ENCODE measurements around the gene NT5DC4. TPM values are rescaled to one million over a fixed set of nuclear protein-coding genes. Genes with fewer than 3 reads are reported as not detected.
"Not testable (repeated sequence)": the region's sequence is repeated elsewhere in the genome, so short reads cannot be mapped to it uniquely, and the experiment has no call there.

NT5DC4 gene
- total RNA-seq, 4 donors from 2014 or later = 0.27 TPM; not detected in 3

DNA sequence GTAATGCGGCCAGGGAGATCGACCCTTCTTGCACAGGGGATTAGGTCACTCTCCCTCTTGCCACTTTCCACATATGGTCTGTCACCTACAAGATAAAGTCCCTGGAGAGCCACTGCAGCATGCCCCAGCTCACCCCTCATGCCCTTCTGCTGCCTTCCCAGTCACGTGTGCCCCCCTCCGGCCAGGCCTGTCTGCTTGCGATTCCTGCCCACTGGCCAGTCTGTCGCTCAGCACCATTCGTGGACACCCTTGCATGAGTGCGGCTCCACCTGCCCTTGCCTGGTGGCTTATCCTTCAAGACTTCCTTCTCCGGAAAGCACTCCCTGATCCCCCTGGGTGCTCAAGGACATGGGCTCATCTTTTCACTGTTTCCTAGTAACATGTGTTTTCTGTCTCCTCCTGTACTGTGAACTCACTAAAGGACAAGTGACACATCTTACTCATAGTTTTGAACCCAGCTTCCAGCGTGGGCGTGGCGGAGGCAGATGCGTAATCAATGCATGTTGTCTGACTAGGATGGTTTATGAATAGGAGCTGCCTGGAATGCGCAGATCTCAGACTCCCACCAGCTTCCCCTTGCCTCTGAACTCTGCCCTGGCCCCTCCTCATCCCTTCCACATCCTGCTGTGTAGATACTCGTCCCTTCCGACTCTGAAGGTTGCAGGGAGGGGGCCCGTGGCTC lies 7.8 kb upstream of the NT5DC4 start:
- TF ChIP-seq EP300 (IDR thresholded peaks at IDR 0.05) (no peak), POLR2A (IDR thresholded peaks at IDR 0.05) (no peak), POLR2AphosphoS5 (IDR thresholded peaks at IDR 0.05) (no peak)
- TF ChIP-seq, protein P1, sequence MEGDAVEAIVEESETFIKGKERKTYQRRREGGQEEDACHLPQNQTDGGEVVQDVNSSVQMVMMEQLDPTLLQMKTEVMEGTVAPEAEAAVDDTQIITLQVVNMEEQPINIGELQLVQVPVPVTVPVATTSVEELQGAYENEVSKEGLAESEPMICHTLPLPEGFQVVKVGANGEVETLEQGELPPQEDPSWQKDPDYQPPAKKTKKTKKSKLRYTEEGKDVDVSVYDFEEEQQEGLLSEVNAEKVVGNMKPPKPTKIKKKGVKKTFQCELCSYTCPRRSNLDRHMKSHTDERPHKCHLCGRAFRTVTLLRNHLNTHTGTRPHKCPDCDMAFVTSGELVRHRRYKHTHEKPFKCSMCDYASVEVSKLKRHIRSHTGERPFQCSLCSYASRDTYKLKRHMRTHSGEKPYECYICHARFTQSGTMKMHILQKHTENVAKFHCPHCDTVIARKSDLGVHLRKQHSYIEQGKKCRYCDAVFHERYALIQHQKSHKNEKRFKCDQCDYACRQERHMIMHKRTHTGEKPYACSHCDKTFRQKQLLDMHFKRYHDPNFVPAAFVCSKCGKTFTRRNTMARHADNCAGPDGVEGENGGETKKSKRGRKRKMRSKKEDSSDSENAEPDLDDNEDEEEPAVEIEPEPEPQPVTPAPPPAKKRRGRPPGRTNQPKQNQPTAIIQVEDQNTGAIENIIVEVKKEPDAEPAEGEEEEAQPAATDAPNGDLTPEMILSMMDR (IDR thresholded peaks at IDR 0.05) = no peak
- Histone ChIP-seq H3K9me3 (no peaks in the 10 kb centered on the region), H3K27ac (no peak overlapping the region), H3K4me1 (no peaks in the 10 kb centered on the region), H3K36me3 (no peaks in the 10 kb centered on the region), H3K27me3 (peaks cover 15% of the 10 kb centered on the region), H3K4me3 (no peak overlapping the region)
- WGBS, 2 donors (ENCODE audit: low coverage in 1 of 2) = 62 to 72% methylated on average over 7 to 10 of the region's 17 CpGs
- no peak for ATAC-seq

DNA sequence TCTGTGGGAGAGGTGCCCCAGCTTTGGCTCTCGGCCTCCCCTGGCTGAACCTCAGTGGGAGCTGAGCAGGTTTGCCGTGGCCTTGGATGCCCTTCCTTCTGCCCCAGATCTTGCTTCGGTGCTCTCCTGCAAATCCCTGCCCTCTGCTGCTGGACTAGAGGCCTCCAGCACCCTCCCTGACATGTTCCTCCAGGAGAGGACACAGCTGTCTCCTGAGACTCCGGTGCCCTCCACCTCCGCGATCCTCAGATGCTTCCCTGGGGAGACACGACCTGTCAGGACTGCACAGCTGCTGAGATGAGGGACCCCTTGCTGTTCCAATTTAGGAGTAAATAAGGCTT lies 7.3 kb upstream of the NT5DC4 start:
- no peaks in the 10 kb centered on the region for H3K4me1 ChIP-seq
- no peaks in the 10 kb centered on the region for H3K36me3 ChIP-seq
- H3K4me3 ChIP-seq = no peak overlapping the region
- H3K9me3 ChIP-seq = no peaks in the 10 kb centered on the region
- H3K27me3 ChIP-seq = peaks cover 15% of the 10 kb centered on the region
- TF ChIP-seq, protein P1 (IDR thresholded peaks at IDR 0.05) = no peak
- TF ChIP-seq POLR2AphosphoS5 (IDR thresholded peaks at IDR 0.05) (no peak), POLR2A (IDR thresholded peaks at IDR 0.05) (no peak), EP300 (IDR thresholded peaks at IDR 0.05) (no peak)
- H3K27ac ChIP-seq = no peak overlapping the region
- no peak for ATAC-seq
- 40 to 45% methylated on average over 1 to 4 of the region's 7 CpGs for WGBS, 2 donors (ENCODE audit: low coverage in 1 of 2)

DNA sequence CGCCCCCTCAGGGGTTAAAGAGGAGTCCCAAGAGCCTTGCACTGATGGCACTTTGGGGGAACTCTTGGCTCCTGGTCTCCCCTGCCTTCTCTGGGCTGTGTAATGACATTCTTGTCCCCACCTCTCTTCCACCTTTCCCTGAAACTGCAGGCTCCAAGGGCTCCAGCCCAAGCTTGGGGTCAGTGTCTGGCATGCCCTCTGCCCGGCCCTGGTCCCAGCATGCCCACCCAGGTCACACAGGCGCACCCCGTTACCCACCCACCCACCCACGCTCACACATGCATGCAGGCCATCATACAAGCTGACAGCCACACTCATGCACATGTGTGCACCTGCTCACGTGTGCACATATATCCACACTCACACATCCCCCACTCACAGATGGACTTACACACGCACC lies 6.9 kb upstream of the NT5DC4 start:
- Histone ChIP-seq H3K9me3 (no peaks in the 10 kb centered on the region), H3K36me3 (no peaks in the 10 kb centered on the region), H3K4me3 (no peak overlapping the region), H3K4me1 (no peaks in the 10 kb centered on the region), H3K27me3 (peaks cover 13% of the 10 kb centered on the region), H3K27ac (no peak overlapping the region)
- WGBS, 2 donors (ENCODE audit: low coverage in 1 of 2) = 94% methylated on average over 3 of the region's 7 CpGs; no CpG with 5 or more reads in 1 of the 2 donors
- no peak for ATAC-seq
- TF ChIP-seq EP300 (IDR thresholded peaks at IDR 0.05) = no peak
- no peak for TF ChIP-seq POLR2AphosphoS5 (IDR thresholded peaks at IDR 0.05)
- TF ChIP-seq, protein P1 (IDR thresholded peaks at IDR 0.05) = no peak

DNA sequence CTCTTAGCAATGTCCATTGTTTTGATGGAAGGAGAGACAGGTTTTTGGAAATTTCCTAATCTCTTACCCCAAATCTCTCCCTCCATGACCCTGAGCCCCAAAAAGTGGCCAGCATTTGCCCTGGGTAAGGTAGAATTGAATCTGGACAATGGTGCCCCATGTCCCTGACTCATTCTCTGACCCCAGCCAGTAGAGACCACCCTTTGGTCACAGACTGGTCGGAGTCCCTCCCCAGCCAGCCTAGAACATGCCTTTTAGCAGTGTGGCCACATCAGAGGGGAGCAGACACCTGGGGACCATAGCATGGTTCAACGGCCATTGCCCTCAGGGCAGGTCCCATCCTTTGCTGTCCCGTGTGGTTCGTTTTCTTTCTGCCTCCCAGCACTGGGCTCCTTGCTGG lies 6.5 kb upstream of the NT5DC4 start:
- Histone ChIP-seq H3K4me1 (no peaks in the 10 kb centered on the region), H3K9me3 (no peaks in the 10 kb centered on the region), H3K27me3 (peaks cover 11% of the 10 kb centered on the region), H3K4me3 (no peak overlapping the region), H3K36me3 (no peaks in the 10 kb centered on the region), H3K27ac (no peak overlapping the region)
- 50 to 100% methylated on average over 2 to 3 of the region's 4 CpGs for WGBS, 2 donors (ENCODE audit: low coverage in 1 of 2)
- ATAC-seq = no peak
- no peak for TF ChIP-seq POLR2AphosphoS5 (IDR thresholded peaks at IDR 0.05)
- TF ChIP-seq EP300 (IDR thresholded peaks at IDR 0.05) = no peak
- TF ChIP-seq, protein P1 (IDR thresholded peaks at IDR 0.05) = no peak

DNA sequence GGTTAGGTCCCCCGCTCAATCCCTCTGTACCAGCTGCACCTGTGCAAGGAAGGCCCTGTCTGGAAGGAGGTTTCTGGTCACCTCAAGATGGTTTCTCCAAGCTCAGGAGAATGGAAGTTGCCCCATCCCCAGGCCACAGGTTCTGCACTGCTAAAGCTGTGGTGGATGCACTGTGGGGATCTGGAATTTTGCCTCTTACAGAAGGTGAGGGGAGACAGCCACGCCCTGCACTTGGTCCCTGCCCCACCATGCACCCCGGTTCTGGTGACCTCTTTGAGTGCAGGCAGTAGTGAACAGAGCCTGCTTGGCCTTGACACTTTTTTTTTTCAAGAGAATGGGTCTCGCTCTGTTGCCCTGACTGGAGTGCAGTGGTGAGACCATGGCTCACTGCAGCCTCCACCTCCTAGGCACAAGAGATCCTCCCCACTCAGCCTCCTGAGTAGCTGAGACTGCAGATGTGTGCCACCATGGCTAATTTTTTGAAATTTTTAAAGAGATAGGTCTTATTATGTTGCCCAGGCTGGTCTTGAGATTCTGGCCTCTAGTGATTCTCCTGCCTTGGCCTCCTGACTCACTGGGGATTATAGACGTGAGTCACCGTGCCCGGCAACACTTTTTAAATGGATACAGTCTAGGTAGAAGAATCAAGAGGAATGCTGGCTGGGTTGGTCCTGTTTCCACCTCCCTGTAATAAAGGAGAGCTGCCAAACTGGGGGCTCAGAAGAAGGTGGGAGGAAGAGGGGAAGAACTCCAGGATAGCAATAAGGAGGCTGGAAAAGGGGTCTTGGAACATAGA lies 5.8 kb upstream of the NT5DC4 start:
- no peaks in the 10 kb centered on the region for H3K4me1 ChIP-seq
- TF ChIP-seq EP300 (IDR thresholded peaks at IDR 0.05) = no peak
- TF ChIP-seq POLR2A (IDR thresholded peaks at IDR 0.05) = no peak
- TF ChIP-seq, protein P1 (IDR thresholded peaks at IDR 0.05) = no peak
- no peak for TF ChIP-seq POLR2AphosphoS5 (IDR thresholded peaks at IDR 0.05)
- no peak overlapping the region for H3K27ac ChIP-seq
- H3K36me3 ChIP-seq = no peaks in the 10 kb centered on the region
- WGBS, 2 donors (ENCODE audit: low coverage in 1 of 2) = 73 to 95% methylated on average over 4 to 5 of the region's 7 CpGs
- peaks cover 11% of the 10 kb centered on the region for H3K27me3 ChIP-seq
- H3K9me3 ChIP-seq = no peaks in the 10 kb centered on the region
- ATAC-seq = no peak
- no peak overlapping the region for H3K4me3 ChIP-seq

DNA sequence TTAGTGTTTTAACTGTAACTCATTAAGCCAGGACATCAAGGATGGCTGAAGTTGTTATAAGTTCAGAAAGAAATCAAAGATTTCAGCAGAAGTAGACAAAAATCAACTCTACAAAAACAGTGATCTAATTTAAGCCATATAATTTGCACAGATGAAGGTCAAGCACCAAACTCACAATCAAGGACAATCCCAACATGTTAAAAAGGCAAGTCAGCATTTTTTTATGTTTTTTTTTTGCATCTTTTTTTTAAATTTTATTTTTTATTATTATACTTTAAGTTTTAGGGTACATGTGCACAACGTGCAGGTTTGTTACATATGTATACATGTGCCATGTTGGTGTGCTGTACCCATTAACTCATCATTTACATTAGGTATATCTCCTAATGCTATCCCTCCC lies 4.7 kb upstream of the NT5DC4 start:
- ATAC-seq, H3K27ac ChIP-seq, H3K4me1 ChIP-seq, H3K9me3 ChIP-seq, H3K36me3 ChIP-seq, H3K4me3 ChIP-seq: not testable (repeated sequence)
- 80 to 88% methylated on average over 1 of the region's 1 CpG for WGBS, 2 donors (ENCODE audit: low coverage in 1 of 2)
- peaks cover 15% of the 10 kb centered on the region for H3K27me3 ChIP-seq

DNA sequence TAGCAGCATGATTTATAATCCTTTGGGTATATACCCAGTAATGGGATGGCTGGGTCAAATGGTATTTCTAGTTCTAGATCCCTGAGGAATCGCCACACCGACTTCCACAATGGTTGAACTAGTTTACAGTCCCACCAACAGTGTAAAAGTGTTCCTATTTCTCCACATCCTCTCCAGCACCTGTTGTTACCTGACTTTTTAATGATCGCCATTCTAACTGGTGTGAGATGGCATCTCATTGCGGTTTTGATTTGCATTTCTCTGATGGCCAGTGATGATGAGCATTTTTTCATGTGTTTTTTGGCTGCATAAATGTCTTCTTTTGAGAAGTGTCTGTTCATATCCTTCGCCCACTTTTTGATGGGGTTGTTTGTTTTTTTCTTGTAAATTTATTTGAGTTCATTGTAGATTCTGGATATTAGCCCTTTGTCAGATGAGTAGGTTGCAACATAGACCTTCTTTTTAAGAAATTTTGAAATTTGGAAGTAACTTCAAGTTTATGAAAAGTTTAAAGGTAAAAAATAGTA lies 3.9 kb upstream of the NT5DC4 start:
- not testable (repeated sequence) for H3K27ac ChIP-seq, H3K4me1 ChIP-seq, H3K9me3 ChIP-seq, H3K4me3 ChIP-seq, H3K36me3 ChIP-seq, ATAC-seq
- peaks cover 15% of the 10 kb centered on the region for H3K27me3 ChIP-seq
- 97% methylated on average over 3 of the region's 5 CpGs; no CpG with 5 or more reads in 1 of the 2 donors for WGBS, 2 donors (ENCODE audit: low coverage in 1 of 2)

Data from gastroesophageal sphincter (tissue), 4 donors.